HCT116 (cell line): ENCODE data around the gene EMSY. TPM values are rescaled to one million over a fixed set of nuclear protein-coding genes. Genes with fewer than 3 reads are reported as not detected.
A peak's percentile ranks its signal among the peaks of the same experiment; 100 is the strongest.

Source experiments
- ATAC-seq: fragments of 200-7000 bp; cut with Tn5 transposase; 2 replicates; pipeline ENCODE4 v1.9.1; 2020; ENCODE audit warnings: mild to moderate bottlenecking, moderate library complexity
- BruUV-seq: library from RNA; stranded (reverse); fragments of 400-500 nt; replicated peaks from 2 replicates; lab custom pipeline; 2021; lab: Mats Ljungman, UMichigan
- CTCF ChIA-PET: fragments of 300-600 bp; sonication (Branson Sonifier 250); formaldehyde crosslinking; loops from one replicate; lab custom pipeline; 2021; ENCODE audit warnings: antibody characterized with exemption; lab: Charles Lee
- POLR2A ChIA-PET: fragments of 300-600, 350-600 bp; sonication (Branson Sonifier 250); formaldehyde crosslinking; loops from one replicate; lab custom pipeline; 2021; ENCODE audit warnings: antibody characterized with exemption; lab: Charles Lee
- RAD21 ChIA-PET, 2 experiments: fragments of 300-600 bp; sonication (Branson Sonifier 250); formaldehyde crosslinking; loops; one replicate each; lab custom pipeline; 2023; ENCODE audit warnings: low total read pairs in 2 of 2; ENCODE audit not compliant: uncharacterized antibody in 2 of 2, unreplicated experiment in 2 of 2, low non-redundant PET in 1 of 2; lab: Charles Lee
- DNase-seq: peaks from one replicate; pipeline ENCODE4 v3.0.0-alpha.2; 2010; ENCODE audit warnings: low read depth, low spot score
- H2AFZ ChIP-seq: fragments of 200-600 bp; shearing (Covaris generic), sonication (generic); 2 replicates; pipeline ENCODE4 v1.6.1; 2017; ENCODE audit warnings: low read depth, mixed run types, mixed read lengths, antibody characterized with exemption, low read length; ENCODE audit not compliant: poor library complexity, severe bottlenecking
- H3K27ac ChIP-seq: 2 replicates; pipeline ENCODE4 v1.5.1; 2012; ENCODE audit warnings: low read depth, low read length
- H3K27me3 ChIP-seq: fragments of 200-600 bp; sonication (generic); 2 replicates; pipeline ENCODE4 v1.6.1; 2016; ENCODE audit warnings: mixed run types, low read length, mixed read lengths; ENCODE audit not compliant: insufficient read depth
- H3K36me3 ChIP-seq, 2 experiments: fragments of 200-500 bp in 1 of 2; fragments of 200-600 bp in 1 of 2; sonication (Bioruptor generic) in 1 of 2; sonication (generic) in 1 of 2; 2 replicates each; pipeline versions ENCODE4 v1.5.1 to v1.6.1; 2014 to 2016; ENCODE audit warnings: low read length in 2 of 2, inconsistent platforms in 1 of 2, mixed read lengths in 1 of 2, mixed run types in 1 of 2; ENCODE audit not compliant: insufficient read depth in 2 of 2, control insufficient read depth in 1 of 2
- H3K4me1 ChIP-seq, 2 experiments: fragments of 200-600 bp in 1 of 2; sonication (generic) in 1 of 2; 2 replicates each; pipeline versions ENCODE4 v1.5.1 to v1.6.1; 2012 to 2017; ENCODE audit warnings: low read length in 2 of 2, inconsistent platforms in 1 of 2, mild to moderate bottlenecking in 1 of 2, mixed read lengths in 1 of 2, mixed run types in 1 of 2, moderate library complexity in 1 of 2; ENCODE audit not compliant: insufficient read depth in 2 of 2, control insufficient read depth in 1 of 2
- H3K4me2 ChIP-seq: fragments of 200-600 bp; sonication (generic); 2 replicates; pipeline ENCODE4 v1.6.1; 2017; ENCODE audit warnings: mixed run types, low read length, mixed read lengths
- H3K4me3 ChIP-seq, 2 experiments: fragments of 200-600 bp in 1 of 2; sonication (generic) in 1 of 2; replicated peaks in 1 of 2; 2 replicates each; pipeline ENCODE4 v1.5.1; 2011 to 2016; ENCODE audit warnings: low read length in 2 of 2, control low read depth in 1 of 2, low read depth in 1 of 2, mild to moderate bottlenecking in 1 of 2, mixed read lengths in 1 of 2, mixed run types in 1 of 2
- H3K79me2 ChIP-seq: fragments of 200-600 bp; sonication (generic); 2 replicates; pipeline ENCODE4 v1.6.1; 2017; ENCODE audit warnings: mild to moderate bottlenecking, mixed run types, low read length, moderate library complexity, mixed read lengths; ENCODE audit not compliant: insufficient read depth
- H3K9ac ChIP-seq: fragments of 200-600 bp; sonication (generic); 2 replicates; pipeline ENCODE4 v1.6.1; 2016; ENCODE audit warnings: low read length, mixed read lengths
- H3K9me2 ChIP-seq: fragments of 200-600 bp; sonication (generic), shearing (Covaris generic); 2 replicates; pipeline ENCODE4 v1.6.1; 2017; ENCODE audit warnings: mixed run types, mild to moderate bottlenecking, moderate library complexity; ENCODE audit not compliant: insufficient read depth
- H3K9me3 ChIP-seq, 2 experiments: fragments of 200-500 bp in 1 of 2; fragments of 200-600 bp in 1 of 2; sonication (Bioruptor generic) in 1 of 2; sonication (generic) in 1 of 2; 2 replicates each; pipeline ENCODE4 v1.6.1; 2014 to 2017; ENCODE audit warnings: low read length in 2 of 2, mixed read lengths in 2 of 2, inconsistent platforms in 1 of 2, low read depth in 1 of 2, mild to moderate bottlenecking in 1 of 2, mixed run types in 1 of 2, moderate library complexity in 1 of 2; ENCODE audit not compliant: control insufficient read depth in 1 of 2, insufficient read depth in 1 of 2
- H4K20me1 ChIP-seq: fragments of 200-600 bp; sonication (generic), shearing (Covaris generic); 2 replicates; pipeline ENCODE4 v1.6.1; 2017; ENCODE audit warnings: mixed run types, mild to moderate bottlenecking, moderate library complexity; ENCODE audit not compliant: insufficient read depth
- CEBPB ChIP-seq: IDR thresholded peaks from 2 replicates; pipeline ENCODE4 v1.6.1; 2012; ENCODE audit warnings: low read depth
- CTCF ChIP-seq, 3 experiments: fragments of 200-600 bp in 1 of 3; sonication (generic) in 1 of 3; IDR thresholded peaks in 2 of 3; conservative IDR thresholded peaks in 1 of 3; 2 replicates each; pipeline ENCODE4 v1.5.1; 2012 to 2017; ENCODE audit warnings: low read depth in 2 of 3, low read length in 2 of 3, antibody characterized with exemption in 1 of 3, borderline replicate concordance in 1 of 3, control low read depth in 1 of 3, mild to moderate bottlenecking in 1 of 3, mixed read lengths in 1 of 3, mixed run types in 1 of 3, moderate library complexity in 1 of 3; ENCODE audit not compliant: insufficient read depth in 1 of 3
- EZH2phosphoT487 ChIP-seq: fragments of 200-600 bp; IDR thresholded peaks from 2 replicates; pipeline ENCODE4 v1.6.1; 2018; ENCODE audit warnings: antibody characterized with exemption, borderline replicate concordance
- JUND ChIP-seq: IDR thresholded peaks from 2 replicates; pipeline ENCODE4 v1.6.1; 2012
- MAX ChIP-seq: IDR thresholded peaks from 2 replicates; pipeline ENCODE4 v1.6.1; 2012
- POLR2AphosphoS5 ChIP-seq: IDR thresholded peaks from 2 replicates; pipeline ENCODE4 v1.6.1; 2011; ENCODE audit warnings: mild to moderate bottlenecking, low read depth, low read length, moderate library complexity
- SIN3A ChIP-seq: IDR thresholded peaks from 2 replicates; pipeline ENCODE4 v1.6.1; 2012; ENCODE audit warnings: low read depth
- TCF7L2 ChIP-seq: IDR thresholded peaks from 2 replicates; pipeline ENCODE4 v1.7.0; 2011; ENCODE audit warnings: borderline replicate concordance, inconsistent platforms; ENCODE audit not compliant: insufficient read depth, insufficient read length; ENCODE audit errors: extremely low read depth
- intact Hi-C: fragments of 100-400 bp; cut with micrococcal nuclease; formaldehyde crosslinking; loops from 2 replicates; pipeline ENCODE4 v1.10.0; 2022
- total RNA-seq: library from RNA; stranded (reverse); gene quantifications from one replicate; pipeline ENCODE4 v1.2.1, GENCODE V29; 2021; ENCODE audit not compliant: unreplicated experiment
- TF ChIP-seq, protein P1 (sequence below): IDR thresholded peaks from 2 replicates; pipeline ENCODE4 v1.6.1; 2011; ENCODE audit warnings: mild to moderate bottlenecking, low read length, moderate library complexity; ENCODE audit not compliant: insufficient replicate concordance; ENCODE audit errors: extremely low read depth

EMSY gene
- total RNA-seq, 1 experiment from 2014 or later: 22.7 TPM

DNA sequence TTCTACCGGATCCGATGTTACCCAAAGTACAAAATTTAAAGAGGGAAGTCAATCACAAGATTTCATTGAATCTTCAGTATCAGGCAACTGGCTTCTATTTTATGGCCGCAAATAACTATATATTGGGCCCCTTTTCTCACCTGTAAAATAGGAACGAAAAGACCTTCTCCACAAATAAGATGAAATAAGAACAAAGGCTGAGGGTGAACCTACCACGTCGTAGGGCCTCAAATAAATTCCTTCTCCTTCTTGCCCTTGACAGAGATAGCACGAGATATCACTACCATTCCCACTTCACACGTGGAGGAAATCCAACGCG, 794 bp upstream of the EMSY start:
- Histone ChIP-seq H3K27me3 (no peaks in the 10 kb centered on the region), H3K4me3 (peak overlapping the region; percentile 86 to 96), H3K9me3 (no peaks in the 10 kb centered on the region), H3K4me2 (peak overlapping the region; percentile 75), H3K79me2 (peaks cover 46% of the 10 kb centered on the region), H3K27ac (peak overlapping the region; percentile 86), H3K4me1 (peaks cover 6 to 10% of the 10 kb centered on the region in 2 experiments), H3K9me2 (no peaks in the 10 kb centered on the region), H2AFZ (no peak overlapping the region), H3K9ac (peak overlapping the region; percentile 94), H4K20me1 (no peaks in the 10 kb centered on the region), H3K36me3 (peaks cover 0 to 8% of the 10 kb centered on the region in 2 experiments; a peak in 3 of 4 replicates)
- ChIA-PET CTCF (no interaction called here), RAD21 (no interaction called here), POLR2A (no interaction called here)
- DNase-seq (no peak), ATAC-seq (no peak)
- intact Hi-C loops: loop anchor here (5.0 kb wide), 1 partner anchor 62 kb away; the partner anchor contains the start of genes GVQW3 and THAP12
- TF ChIP-seq CTCF (IDR thresholded peaks at IDR 0.05 in 2 of 3, conservative IDR thresholded peaks at IDR 0.05 in 1 of 3; ENCODE audit: borderline replicate concordance in 1 of 3, insufficient read depth in 1 of 3, low read depth in 2 of 3, low read length in 2 of 3): no peak
- TF ChIP-seq, protein P1, sequence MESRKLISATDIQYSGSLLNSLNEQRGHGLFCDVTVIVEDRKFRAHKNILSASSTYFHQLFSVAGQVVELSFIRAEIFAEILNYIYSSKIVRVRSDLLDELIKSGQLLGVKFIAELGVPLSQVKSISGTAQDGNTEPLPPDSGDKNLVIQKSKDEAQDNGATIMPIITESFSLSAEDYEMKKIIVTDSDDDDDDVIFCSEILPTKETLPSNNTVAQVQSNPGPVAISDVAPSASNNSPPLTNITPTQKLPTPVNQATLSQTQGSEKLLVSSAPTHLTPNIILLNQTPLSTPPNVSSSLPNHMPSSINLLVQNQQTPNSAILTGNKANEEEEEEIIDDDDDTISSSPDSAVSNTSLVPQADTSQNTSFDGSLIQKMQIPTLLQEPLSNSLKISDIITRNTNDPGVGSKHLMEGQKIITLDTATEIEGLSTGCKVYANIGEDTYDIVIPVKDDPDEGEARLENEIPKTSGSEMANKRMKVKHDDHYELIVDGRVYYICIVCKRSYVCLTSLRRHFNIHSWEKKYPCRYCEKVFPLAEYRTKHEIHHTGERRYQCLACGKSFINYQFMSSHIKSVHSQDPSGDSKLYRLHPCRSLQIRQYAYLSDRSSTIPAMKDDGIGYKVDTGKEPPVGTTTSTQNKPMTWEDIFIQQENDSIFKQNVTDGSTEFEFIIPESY: no peak
- no peak for TF ChIP-seq MAX
- no peak for TF ChIP-seq EZH2phosphoT487
- no peak for TF ChIP-seq TCF7L2
- no peak for TF ChIP-seq CEBPB
- no peak for TF ChIP-seq POLR2AphosphoS5
- no peak for TF ChIP-seq SIN3A
- no peak for TF ChIP-seq JUND
- BruUV-seq: TSS peak; percentile 83
